Hepatocyte (in vitro differentiated cells): Measurements from ENCODE around the gene ESR1. TPM values are rescaled to one million over a fixed set of nuclear protein-coding genes. Genes with fewer than 3 reads are reported as not detected.
A peak's percentile ranks its signal among the peaks of the same experiment; 100 is the strongest.

ENCODE experiments used
- DNase-seq: peaks from one replicate; pipeline ENCODE4 v3.0.0-alpha.2; 2016; ENCODE audit warnings: low spot score
- H2AFZ ChIP-seq: fragments of 200-600 bp; sonication (generic); 2 replicates; pipeline ENCODE4 v1.6.0; 2016; ENCODE audit warnings: antibody characterized with exemption, mild to moderate bottlenecking
- H3K27ac ChIP-seq: fragments of 200-600 bp; sonication (generic); 2 replicates; pipeline ENCODE4 v1.5.1; 2016; ENCODE audit warnings: mild to moderate bottlenecking
- H3K27me3 ChIP-seq: fragments of 200-600 bp; sonication (generic); 2 replicates; pipeline ENCODE4 v1.6.1; 2016
- H3K36me3 ChIP-seq: fragments of 200-600 bp; sonication (generic); replicated peaks from 2 replicates; pipeline ENCODE4 v1.5.1; 2016; ENCODE audit warnings: low read depth; ENCODE audit not compliant: insufficient read depth
- H3K4me1 ChIP-seq: fragments of 200-600 bp; sonication (generic); 2 replicates; pipeline ENCODE4 v1.5.1; 2016; ENCODE audit warnings: mild to moderate bottlenecking, moderate library complexity; ENCODE audit not compliant: insufficient read depth
- H3K4me2 ChIP-seq: fragments of 200-600 bp; sonication (generic); 2 replicates; pipeline ENCODE4 v1.6.0; 2016
- H3K4me3 ChIP-seq: fragments of 200-600 bp; sonication (generic); 2 replicates; pipeline ENCODE4 v1.5.1; 2016; ENCODE audit warnings: mild to moderate bottlenecking
- H3K79me2 ChIP-seq: fragments of 200-600 bp; sonication (generic); 2 replicates; pipeline ENCODE4 v1.6.0; 2017; ENCODE audit warnings: mild to moderate bottlenecking
- H3K9me2 ChIP-seq: fragments of 200-600 bp; sonication (generic); replicated peaks from 2 replicates; pipeline ENCODE4 v1.6.0; 2017; ENCODE audit warnings: mild to moderate bottlenecking; ENCODE audit not compliant: insufficient read depth
- H3K9me3 ChIP-seq: fragments of 200-600 bp; sonication (generic); 2 replicates; pipeline ENCODE4 v1.5.1; 2016; ENCODE audit warnings: low read depth, mild to moderate bottlenecking
- H4K20me1 ChIP-seq: fragments of 200-600 bp; sonication (generic); 2 replicates; pipeline ENCODE4 v1.6.0; 2016; ENCODE audit warnings: mild to moderate bottlenecking; ENCODE audit not compliant: insufficient read depth, poor library complexity, severe bottlenecking
- EZH2 ChIP-seq: fragments of 200-600 bp; sonication (generic); IDR thresholded peaks from 2 replicates; pipeline ENCODE4 v1.6.1; 2016; ENCODE audit warnings: antibody characterized with exemption, mild to moderate bottlenecking, borderline replicate concordance
- EZH2phosphoT487 ChIP-seq: fragments of 200-600 bp; sonication (generic); IDR thresholded peaks from one replicate; pipeline ENCODE4 v1.6.1; 2018; ENCODE audit warnings: antibody characterized with exemption, mild to moderate bottlenecking, low read depth, moderate library complexity; ENCODE audit not compliant: unreplicated experiment, severe bottlenecking
- WGBS: methylation state at CpG from one replicate; pipeline ENCODE4 v1.1.6; 2016; ENCODE audit warnings: low lambda C conversion rate; ENCODE audit errors: missing lambda C conversion rate; 5-methylcytosine and 5-hydroxymethylcytosine counted together
- polyA plus RNA-seq: library from polyadenylated mRNA; unstranded; fragments of >200 nt; fragmentation: Nextera tagmentation; extraction: Ambion mirVana; gene quantifications from 2 replicates; pipeline ENCODE4 v1.2.1, GENCODE V29; 2016
- total RNA-seq: library from RNA; depleted of rRNA; stranded (reverse); fragments of >200 nt; gene quantifications from 2 replicates; pipeline ENCODE4 v1.2.3, GENCODE V29; 2014
- TF ChIP-seq, protein P1 (sequence below): fragments of 200-600 bp; sonication (generic); IDR thresholded peaks from 2 replicates; pipeline ENCODE4 v1.5.1; 2016; ENCODE audit warnings: antibody characterized with exemption, mild to moderate bottlenecking; ENCODE audit not compliant: poor library complexity

The ESR1 gene
- total and polyA plus RNA-seq, 2 experiments from 2014 or later = 0.07 TPM; not detected in 1

DNA sequence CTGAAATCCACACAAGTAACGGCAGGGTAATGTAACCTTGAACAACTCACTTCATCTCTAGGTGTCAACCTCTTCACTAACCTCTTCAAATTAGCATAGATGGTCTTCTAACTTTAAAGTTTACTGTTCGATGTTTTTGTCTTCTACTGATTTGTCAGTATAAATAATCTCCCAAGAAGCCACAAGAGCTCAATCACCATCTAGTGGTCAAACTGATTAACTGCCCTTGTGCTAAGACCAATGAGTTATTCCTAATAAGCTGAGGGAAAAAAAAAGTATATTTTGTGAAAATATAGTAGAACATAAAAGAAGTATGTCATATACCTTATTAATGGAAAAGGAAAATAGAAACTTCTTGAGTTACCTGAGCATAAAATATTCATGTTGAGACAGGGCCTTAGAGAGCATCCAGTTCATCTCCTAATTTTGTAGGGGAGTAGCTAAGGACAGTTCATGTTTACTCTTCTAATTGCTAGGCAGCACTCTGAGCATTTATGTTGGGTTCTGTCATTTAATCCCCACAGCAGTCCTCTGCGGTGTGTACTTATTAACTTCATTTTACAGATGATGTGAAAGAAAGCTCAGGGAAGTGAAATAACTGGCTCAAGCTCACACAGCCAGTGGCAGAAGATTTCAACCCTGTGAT is 317.1 kb downstream of the ESR1 start:
- Histone ChIP-seq H3K79me2 (no peaks in the 10 kb centered on the region), H3K27ac (no peak overlapping the region), H3K4me1 (no peaks in the 10 kb centered on the region), H3K9me3 (no peaks in the 10 kb centered on the region), H2AFZ (no peak overlapping the region), H3K9me2 (no peaks in the 10 kb centered on the region), H4K20me1 (no peaks in the 10 kb centered on the region), H3K4me3 (no peak overlapping the region), H3K4me2 (no peak overlapping the region), H3K36me3 (no peaks in the 10 kb centered on the region), H3K27me3 (no peaks in the 10 kb centered on the region)
- WGBS = 60% methylated on average over 3 of the region's 3 CpGs
- peak; percentile 54 for DNase-seq
- TF ChIP-seq, protein P1, sequence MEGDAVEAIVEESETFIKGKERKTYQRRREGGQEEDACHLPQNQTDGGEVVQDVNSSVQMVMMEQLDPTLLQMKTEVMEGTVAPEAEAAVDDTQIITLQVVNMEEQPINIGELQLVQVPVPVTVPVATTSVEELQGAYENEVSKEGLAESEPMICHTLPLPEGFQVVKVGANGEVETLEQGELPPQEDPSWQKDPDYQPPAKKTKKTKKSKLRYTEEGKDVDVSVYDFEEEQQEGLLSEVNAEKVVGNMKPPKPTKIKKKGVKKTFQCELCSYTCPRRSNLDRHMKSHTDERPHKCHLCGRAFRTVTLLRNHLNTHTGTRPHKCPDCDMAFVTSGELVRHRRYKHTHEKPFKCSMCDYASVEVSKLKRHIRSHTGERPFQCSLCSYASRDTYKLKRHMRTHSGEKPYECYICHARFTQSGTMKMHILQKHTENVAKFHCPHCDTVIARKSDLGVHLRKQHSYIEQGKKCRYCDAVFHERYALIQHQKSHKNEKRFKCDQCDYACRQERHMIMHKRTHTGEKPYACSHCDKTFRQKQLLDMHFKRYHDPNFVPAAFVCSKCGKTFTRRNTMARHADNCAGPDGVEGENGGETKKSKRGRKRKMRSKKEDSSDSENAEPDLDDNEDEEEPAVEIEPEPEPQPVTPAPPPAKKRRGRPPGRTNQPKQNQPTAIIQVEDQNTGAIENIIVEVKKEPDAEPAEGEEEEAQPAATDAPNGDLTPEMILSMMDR = peak; percentile 77
- no peak for TF ChIP-seq EZH2phosphoT487

DNA sequence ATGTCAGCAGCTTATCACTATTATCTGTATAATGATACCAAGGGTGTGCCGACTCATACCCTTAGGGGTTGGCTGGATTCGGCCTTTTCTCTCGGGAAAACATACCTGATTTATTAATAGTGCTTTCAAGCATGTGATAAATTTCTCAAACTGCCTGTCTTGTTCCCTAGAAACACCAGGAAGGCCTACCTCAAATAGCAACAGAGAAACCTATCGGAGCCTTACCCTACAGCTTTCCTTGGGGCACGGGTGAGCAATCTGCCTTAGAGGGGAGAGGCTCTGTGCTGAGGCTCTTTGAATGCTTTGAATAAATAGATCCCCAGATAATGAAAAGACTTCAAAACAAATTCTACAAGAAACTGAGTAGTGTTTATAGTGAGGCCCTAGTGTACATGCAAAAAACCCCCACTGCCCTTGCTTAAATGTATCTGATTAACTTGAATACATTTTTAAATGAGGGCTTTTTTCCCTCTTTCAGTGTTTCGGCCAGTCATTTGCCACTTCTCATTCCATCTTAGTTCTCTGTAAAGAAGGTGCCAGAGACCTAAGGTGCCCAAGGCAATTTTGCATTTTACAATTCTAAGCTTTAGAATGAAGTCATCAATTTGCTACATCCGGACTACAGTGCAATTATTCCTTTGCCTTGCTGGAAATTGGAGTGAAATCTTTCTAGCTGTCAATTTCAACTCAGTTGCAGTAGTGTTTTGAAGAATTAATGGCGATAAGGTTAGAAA is 320.1 kb downstream of the ESR1 start:
- Histone ChIP-seq H3K4me2 (no peak overlapping the region), H3K9me2 (no peaks in the 10 kb centered on the region), H2AFZ (no peak overlapping the region), H3K27ac (no peak overlapping the region), H4K20me1 (no peaks in the 10 kb centered on the region), H3K4me1 (no peaks in the 10 kb centered on the region), H3K79me2 (no peaks in the 10 kb centered on the region), H3K36me3 (no peaks in the 10 kb centered on the region), H3K4me3 (no peak overlapping the region), H3K9me3 (no peaks in the 10 kb centered on the region), H3K27me3 (no peaks in the 10 kb centered on the region)
- no peak for TF ChIP-seq EZH2phosphoT487
- TF ChIP-seq, protein P1 = no peak
- TF ChIP-seq EZH2 = no peak
- no peak for DNase-seq
- WGBS = 72% methylated on average over 8 of the region's 8 CpGs

DNA sequence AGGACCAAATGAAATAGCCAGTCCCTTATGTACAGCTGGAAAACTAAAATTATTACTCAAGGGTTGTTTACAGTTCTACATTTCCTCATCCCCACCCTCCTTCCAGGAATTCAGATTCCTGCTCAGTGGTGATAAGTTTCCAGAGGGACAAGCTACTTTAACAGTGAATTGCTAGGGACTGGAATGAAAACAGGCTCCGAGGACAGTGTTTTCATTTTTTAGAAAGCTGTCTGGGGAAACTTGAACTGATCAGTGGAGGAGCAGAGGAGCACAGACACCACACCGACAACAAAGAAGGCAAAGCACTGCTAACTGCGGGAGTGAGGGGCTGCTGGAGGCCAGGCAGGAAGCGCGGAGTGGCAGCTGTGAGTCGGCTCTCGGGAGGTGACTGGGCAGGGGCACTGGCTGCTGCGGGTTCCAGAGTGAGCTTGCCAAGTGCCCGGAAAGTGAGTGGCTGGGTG is 322.2 kb downstream of the ESR1 start:
- TF ChIP-seq EZH2 (no peak), EZH2phosphoT487 (no peak)
- TF ChIP-seq, protein P1 = no peak
- 69% methylated on average over 9 of the region's 9 CpGs for WGBS
- Histone ChIP-seq H3K36me3 (no peaks in the 10 kb centered on the region), H2AFZ (no peak overlapping the region), H3K9me3 (no peaks in the 10 kb centered on the region), H3K4me1 (no peaks in the 10 kb centered on the region), H3K9me2 (no peaks in the 10 kb centered on the region), H3K4me3 (no peak overlapping the region), H4K20me1 (no peaks in the 10 kb centered on the region), H3K27me3 (no peaks in the 10 kb centered on the region), H3K79me2 (no peaks in the 10 kb centered on the region), H3K27ac (peak overlapping the region; percentile 66), H3K4me2 (peak overlapping the region; percentile 54)
- no peak for DNase-seq
